Stimulated activated naive CD8-positive, alpha-beta T cell treated with anti-CD3 and anti-CD28 coated beads, Interleukin-15, Interleukin-2, amounts not matched to agents 100 U/mL and 50 U/mL, for 24 hours (primary cell): ENCODE measurements around the gene SOX18.
A peak's percentile ranks its signal among the peaks of the same experiment; 100 is the strongest.

Experiments
- ATAC-seq: fragments of 150-1000 bp; cut with Tn5 transposase; one replicate; pipeline ENCODE4 v1.10.0; 2021
- DNase-seq: peaks from one replicate; pipeline ENCODE4 v3.0.0; 2021

Gene SOX18

GRCh38 chr20:64080013-64080812 is 30.8 kb upstream of the SOX18 start, which contains the start of gene OPRL1:
OPRL1 (plus strand) TSS chr20:64080082; CDS start chr20:64092721, 12,639 bp downstream.
- DNase-seq, result no peak

GRCh38 chr20:64079273-64080012 is 30.0 kb upstream of the SOX18 start, which contains the start of gene RGS19:
RGS19 (minus strand) TSS chr20:64079518; CDS start chr20:64076886, 2,632 bp downstream.
- ATAC-seq (peak; percentile 52), DNase-seq (peak; percentile 81)

More at GRCh38 chr20:64080013-64080812, 30.8 kb upstream of the SOX18 start, which contains the start of gene OPRL1:
- ATAC-seq, result peak; percentile 2

- ATAC-seq (no peak), DNase-seq (no peak)
These were observed 29.5 kb upstream of the SOX18 start for GRCh38 chr20:64078934-64079272.

GRCh38 chr20:64077876-64078551 is 28.6 kb upstream of the SOX18 start:
- peak; percentile 17 for ATAC-seq

GRCh38 chr20:64077541-64077875 is 28.1 kb upstream of the SOX18 start:
- DNase-seq (no peak), ATAC-seq (no peak)

More at GRCh38 chr20:64077876-64078551, 28.6 kb upstream of the SOX18 start:
- peak; percentile 67 for DNase-seq

- peak; percentile 62 for DNase-seq
- peak; percentile 25 for ATAC-seq
These were observed 27.7 kb upstream of the SOX18 start for GRCh38 chr20:64077094-64077493.

- no peak for ATAC-seq
These were observed 26.9 kb upstream of the SOX18 start for GRCh38 chr20:64076061-64076997.

GRCh38 chr20:64075556-64075955 is 26.1 kb upstream of the SOX18 start:
- no peak for ATAC-seq

More at GRCh38 chr20:64076061-64076997, 26.9 kb upstream of the SOX18 start:
- no peak for DNase-seq

GRCh38 chr20:64074963-64075362 is 25.5 kb upstream of the SOX18 start:
- ATAC-seq (no peak), DNase-seq (no peak)

More at GRCh38 chr20:64075556-64075955, 26.1 kb upstream of the SOX18 start:
- DNase-seq, result no peak

- ATAC-seq (no peak), DNase-seq (no peak)
These were observed 24.8 kb upstream of the SOX18 start for GRCh38 chr20:64074184-64074789.

GRCh38 chr20:64073476-64074183 is 24.2 kb upstream of the SOX18 start:
- DNase-seq (no peak), ATAC-seq (no peak)

- DNase-seq, result no peak
- ATAC-seq, result no peak
These were observed 23.1 kb upstream of the SOX18 start for GRCh38 chr20:64072498-64073063.

GRCh38 chr20:64071341-64072332 is 22.2 kb upstream of the SOX18 start:
- DNase-seq (no peak), ATAC-seq (no peak)

GRCh38 chr20:64070244-64070993 is 21.0 kb upstream of the SOX18 start:
- ATAC-seq, result no peak
- DNase-seq, result no peak

GRCh38 chr20:64069614-64070243 is 20.3 kb upstream of the SOX18 start:
- DNase-seq (no peak), ATAC-seq (no peak)

GRCh38 chr20:64069209-64069613 is 19.8 kb upstream of the SOX18 start:
- DNase-seq (no peak), ATAC-seq (no peak)

GRCh38 chr20:64068386-64069208 is 19.2 kb upstream of the SOX18 start:
- no peak for ATAC-seq

More at GRCh38 chr20:64068386-64069208, 19.2 kb upstream of the SOX18 start:
- DNase-seq, result no peak
